ENCODE data around the gene NXPH1.

Gene NXPH1

DNA sequence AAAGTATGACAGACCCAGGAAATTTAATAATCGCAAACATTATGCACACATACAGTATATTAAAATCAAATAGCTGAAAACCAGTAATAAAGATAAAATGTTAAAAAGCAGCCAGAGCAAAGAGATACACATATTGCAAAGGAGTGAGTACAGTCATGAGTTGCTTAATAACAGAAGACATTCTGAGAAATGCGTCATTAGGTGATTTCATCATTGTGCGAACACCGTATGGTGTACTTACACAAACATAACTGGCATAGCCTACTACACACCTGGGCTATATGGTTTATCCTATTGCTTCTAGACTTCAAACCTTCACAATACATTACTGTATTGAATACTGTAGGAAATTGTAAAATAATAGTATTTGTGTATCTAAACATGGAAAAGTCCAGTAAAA, 367.6 kb downstream of the NXPH1 start:
- H3K4me3 ChIP-seq (ENCODE audit: low read depth in 1 of 2, low read length in 2 of 2) = no peak overlapping the region
- no peak overlapping the region for H3K9ac ChIP-seq (ENCODE audit: low read length)
- H3K27ac ChIP-seq (ENCODE audit: low read depth, low read length) = no peak overlapping the region
- H3K36me3 ChIP-seq (ENCODE audit: insufficient read depth, low read length) = no peaks in the 10 kb centered on the region
- H3K9me3 ChIP-seq (ENCODE audit: low read length) = no peaks in the 10 kb centered on the region
- no peaks in the 10 kb centered on the region for H3K27me3 ChIP-seq (ENCODE audit: control insufficient read depth in 1 of 2, insufficient read depth in 2 of 2, low read length in 2 of 2)
- H3K4me1 ChIP-seq (ENCODE audit: insufficient read depth, low read length) = no peaks in the 10 kb centered on the region
